Gastroesophageal sphincter (tissue), 3 donors: Measurements from ENCODE around the gene HS3ST4.

Experiments used
- CTCF ChIP-seq, 4 experiments: fragments of 200-600 bp in 2 of 4; fragments of 450-650 bp in 2 of 4; sonication (generic) in 1 of 4; IDR thresholded peaks; one replicate each; pipeline ENCODE4 v1.5.1; 2017 to 2019; ENCODE audit warnings: antibody characterized with exemption in 4 of 4, mild to moderate bottlenecking in 2 of 4, moderate library complexity in 2 of 4
- POLR2A ChIP-seq, 2 donors: fragments of 450-650 bp; IDR thresholded peaks; one replicate each; pipeline ENCODE4 v1.6.1; 2017; ENCODE audit warnings: antibody characterized with exemption in 2 of 2, mild to moderate bottlenecking in 2 of 2, moderate library complexity in 1 of 2

GRCh38 chr16:25950586-25951281 is 259.0 kb downstream of the HS3ST4 start:
- no peak for TF ChIP-seq POLR2A (IDR thresholded peaks at IDR 0.05)
- TF ChIP-seq CTCF (IDR thresholded peaks at IDR 0.05): no peak
